ENCODE data around the gene GAPVD1.
"Not testable (repeated sequence)": the region's sequence is repeated elsewhere in the genome, so short reads cannot be mapped to it uniquely, and the experiment has no call there.

Gene GAPVD1

GRCh38 chr9:125393426-125393825 lies 131.8 kb downstream of the GAPVD1 start:
- in situ Hi-C loops (cut with HindIII; ENCODE audit: low sequenced_read_pairs): no loop called here
- no peak overlapping the region for H3K4me3 ChIP-seq (ENCODE audit: low read depth, low read length)
- TF ChIP-seq, protein P1, sequence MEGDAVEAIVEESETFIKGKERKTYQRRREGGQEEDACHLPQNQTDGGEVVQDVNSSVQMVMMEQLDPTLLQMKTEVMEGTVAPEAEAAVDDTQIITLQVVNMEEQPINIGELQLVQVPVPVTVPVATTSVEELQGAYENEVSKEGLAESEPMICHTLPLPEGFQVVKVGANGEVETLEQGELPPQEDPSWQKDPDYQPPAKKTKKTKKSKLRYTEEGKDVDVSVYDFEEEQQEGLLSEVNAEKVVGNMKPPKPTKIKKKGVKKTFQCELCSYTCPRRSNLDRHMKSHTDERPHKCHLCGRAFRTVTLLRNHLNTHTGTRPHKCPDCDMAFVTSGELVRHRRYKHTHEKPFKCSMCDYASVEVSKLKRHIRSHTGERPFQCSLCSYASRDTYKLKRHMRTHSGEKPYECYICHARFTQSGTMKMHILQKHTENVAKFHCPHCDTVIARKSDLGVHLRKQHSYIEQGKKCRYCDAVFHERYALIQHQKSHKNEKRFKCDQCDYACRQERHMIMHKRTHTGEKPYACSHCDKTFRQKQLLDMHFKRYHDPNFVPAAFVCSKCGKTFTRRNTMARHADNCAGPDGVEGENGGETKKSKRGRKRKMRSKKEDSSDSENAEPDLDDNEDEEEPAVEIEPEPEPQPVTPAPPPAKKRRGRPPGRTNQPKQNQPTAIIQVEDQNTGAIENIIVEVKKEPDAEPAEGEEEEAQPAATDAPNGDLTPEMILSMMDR (IDR thresholded peaks at IDR 0.05; ENCODE audit: low read depth, low read length): no peak
- peak; percentile 53 for DNase-seq (ENCODE audit: low read depth, low spot score)

GRCh38 chr9:125396799-125397198 lies 135.2 kb downstream of the GAPVD1 start:
- TF ChIP-seq, protein P1 (IDR thresholded peaks at IDR 0.05; ENCODE audit: low read depth, low read length): no peak
- no peak overlapping the region for H3K4me3 ChIP-seq (ENCODE audit: low read depth, low read length)
- in situ Hi-C loops (cut with HindIII; ENCODE audit: low sequenced_read_pairs): no loop called here
- no peak for DNase-seq (ENCODE audit: low read depth, low spot score)

DNA sequence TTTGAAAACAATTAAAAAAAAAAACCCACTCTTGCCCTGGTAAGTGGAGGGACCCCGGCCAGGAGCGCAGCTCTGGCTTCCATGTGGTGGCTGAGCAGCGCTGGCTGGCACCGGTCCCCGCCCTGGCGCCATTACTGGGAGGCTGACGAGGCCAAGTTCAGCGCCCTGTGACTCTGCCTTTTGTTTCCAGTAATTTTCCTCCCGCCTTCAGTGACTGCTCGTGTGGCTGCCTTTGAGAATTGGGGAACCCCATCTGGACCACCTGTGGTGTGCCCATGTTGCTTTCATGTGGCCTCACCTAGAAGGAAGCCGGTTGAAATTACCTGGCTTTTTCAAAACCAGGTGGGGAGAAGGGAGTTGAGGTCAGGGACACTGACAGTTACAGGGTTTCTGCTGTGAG lies 136.1 kb downstream of the GAPVD1 start:
- TF ChIP-seq, protein P1 (IDR thresholded peaks at IDR 0.05; ENCODE audit: low read depth, low read length): no peak
- in situ Hi-C loops (cut with HindIII; ENCODE audit: low sequenced_read_pairs): no loop called here
- DNase-seq (ENCODE audit: low read depth, low spot score): no peak
- no peak overlapping the region for H3K4me3 ChIP-seq (ENCODE audit: low read depth, low read length)

DNA sequence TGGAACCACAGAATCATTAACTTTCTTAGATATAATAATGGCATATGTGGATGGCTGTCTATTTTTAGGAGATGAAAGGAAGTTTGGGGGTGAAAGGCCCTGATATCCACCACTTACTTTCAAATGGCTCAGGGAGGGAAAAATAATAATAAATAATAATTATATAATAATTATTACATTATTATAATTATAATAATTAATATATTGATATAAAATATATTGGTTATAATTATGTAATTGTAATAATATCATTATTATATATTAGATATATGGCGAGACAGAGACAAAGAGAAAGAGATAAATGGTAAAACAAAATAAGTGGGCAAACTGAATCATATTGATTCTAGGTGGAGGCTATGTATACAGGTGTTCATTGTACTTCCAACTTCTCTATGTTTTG lies 136.6 kb downstream of the GAPVD1 start:
- DNase-seq (ENCODE audit: low read depth, low spot score): no peak
- no peak overlapping the region for H3K4me3 ChIP-seq (ENCODE audit: low read depth, low read length)
- in situ Hi-C loops (cut with HindIII; ENCODE audit: low sequenced_read_pairs): no loop called here
- TF ChIP-seq, protein P1 (IDR thresholded peaks at IDR 0.05; ENCODE audit: low read depth, low read length): no peak

GRCh38 chr9:125399165-125399564 lies 137.5 kb downstream of the GAPVD1 start:
- DNase-seq (ENCODE audit: low read depth, low spot score): no peak
- H3K4me3 ChIP-seq (ENCODE audit: low read depth, low read length): no peak overlapping the region
- in situ Hi-C loops (cut with HindIII; ENCODE audit: low sequenced_read_pairs): no loop called here
- TF ChIP-seq, protein P1 (IDR thresholded peaks at IDR 0.05; ENCODE audit: low read depth, low read length): no peak

DNA sequence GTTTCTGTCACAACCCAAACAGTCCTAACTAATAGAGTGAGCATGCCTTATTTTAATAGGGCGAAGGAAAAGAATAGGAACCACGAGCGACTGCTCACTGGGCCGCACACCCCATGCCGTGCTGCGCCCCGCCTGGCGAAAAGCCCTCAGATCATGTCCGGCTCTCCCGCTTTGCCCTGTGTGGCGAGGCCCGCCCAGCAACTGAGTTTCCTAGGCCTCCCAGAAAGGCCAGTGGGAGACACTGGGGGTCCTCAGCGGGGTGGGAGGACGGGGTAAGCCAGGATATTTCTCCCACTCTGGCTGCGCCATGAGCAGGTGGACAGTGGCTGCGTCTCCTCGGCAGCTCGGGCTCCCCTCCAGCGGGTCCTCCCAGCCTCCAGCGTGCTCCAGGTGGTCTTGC lies 138.0 kb downstream of the GAPVD1 start:
- no peak overlapping the region for H3K4me3 ChIP-seq (ENCODE audit: low read depth, low read length)
- in situ Hi-C loops (cut with HindIII; ENCODE audit: low sequenced_read_pairs): no loop called here
- no peak for DNase-seq (ENCODE audit: low read depth, low spot score)
- TF ChIP-seq, protein P1 (IDR thresholded peaks at IDR 0.05; ENCODE audit: low read depth, low read length): no peak

- in situ Hi-C loops (cut with HindIII; ENCODE audit: low sequenced_read_pairs); H3K4me3 ChIP-seq (ENCODE audit: low read depth, low read length); DNase-seq (ENCODE audit: low read depth, low spot score): not testable (repeated sequence)
Observed at GRCh38 chr9:125400232-125400631, 138.6 kb downstream of the GAPVD1 start.
